ENCODE measurements around the gene DESI1.

- TF ChIP-seq HDAC2 (IDR thresholded peaks at IDR 0.05) (no peak), RFX5 (IDR thresholded peaks at IDR 0.05) (no peak)
- TF ChIP-seq, protein P1, sequence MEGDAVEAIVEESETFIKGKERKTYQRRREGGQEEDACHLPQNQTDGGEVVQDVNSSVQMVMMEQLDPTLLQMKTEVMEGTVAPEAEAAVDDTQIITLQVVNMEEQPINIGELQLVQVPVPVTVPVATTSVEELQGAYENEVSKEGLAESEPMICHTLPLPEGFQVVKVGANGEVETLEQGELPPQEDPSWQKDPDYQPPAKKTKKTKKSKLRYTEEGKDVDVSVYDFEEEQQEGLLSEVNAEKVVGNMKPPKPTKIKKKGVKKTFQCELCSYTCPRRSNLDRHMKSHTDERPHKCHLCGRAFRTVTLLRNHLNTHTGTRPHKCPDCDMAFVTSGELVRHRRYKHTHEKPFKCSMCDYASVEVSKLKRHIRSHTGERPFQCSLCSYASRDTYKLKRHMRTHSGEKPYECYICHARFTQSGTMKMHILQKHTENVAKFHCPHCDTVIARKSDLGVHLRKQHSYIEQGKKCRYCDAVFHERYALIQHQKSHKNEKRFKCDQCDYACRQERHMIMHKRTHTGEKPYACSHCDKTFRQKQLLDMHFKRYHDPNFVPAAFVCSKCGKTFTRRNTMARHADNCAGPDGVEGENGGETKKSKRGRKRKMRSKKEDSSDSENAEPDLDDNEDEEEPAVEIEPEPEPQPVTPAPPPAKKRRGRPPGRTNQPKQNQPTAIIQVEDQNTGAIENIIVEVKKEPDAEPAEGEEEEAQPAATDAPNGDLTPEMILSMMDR (IDR thresholded peaks at IDR 0.05) = no peak
Observed at GRCh38 chr22:41575533-41575932, 45.3 kb downstream of the DESI1 start.

All from A549 (cell line).